Osteoblast (primary cell): ENCODE data around the gene COL6A2. TPM values are rescaled to one million over a fixed set of nuclear protein-coding genes. Genes with fewer than 3 reads are reported as not detected.

Source experiments
- DNase-seq: peaks from one replicate; pipeline ENCODE4 v3.0.0; 2011; ENCODE audit warnings: low spot score, mixed read lengths; ENCODE audit not compliant: insufficient read length; ENCODE audit errors: missing footprints
- H2AFZ ChIP-seq: 2 replicates; pipeline ENCODE4 v1.6.0; 2011; ENCODE audit warnings: mild to moderate bottlenecking, low read length
- H3K27ac ChIP-seq: 2 replicates; pipeline ENCODE4 v1.5.1; 2011; ENCODE audit warnings: mild to moderate bottlenecking, low read depth, low read length, moderate library complexity
- H3K27me3 ChIP-seq: 2 replicates; pipeline ENCODE4 v1.6.0; 2012; ENCODE audit warnings: mild to moderate bottlenecking, control low read depth, inconsistent platforms, low read length, moderate library complexity; ENCODE audit not compliant: insufficient read depth
- H3K36me3 ChIP-seq: 2 replicates; pipeline ENCODE4 v1.5.1; 2011; ENCODE audit warnings: mild to moderate bottlenecking, low read length, control low read depth, moderate library complexity; ENCODE audit not compliant: insufficient read depth
- H3K4me1 ChIP-seq: 2 replicates; pipeline ENCODE4 v1.5.1; 2011; ENCODE audit warnings: mild to moderate bottlenecking, low read length, control low read depth, moderate library complexity; ENCODE audit not compliant: insufficient read depth
- H3K4me2 ChIP-seq: 2 replicates; pipeline ENCODE4 v1.6.0; 2011; ENCODE audit warnings: mild to moderate bottlenecking, low read length; ENCODE audit not compliant: insufficient read depth
- H3K4me3 ChIP-seq: fragments of 200-600 bp; sonication (generic); 3 replicates; pipeline ENCODE4 v1.5.1; 2012; ENCODE audit warnings: mild to moderate bottlenecking, low read length, inconsistent platforms; ENCODE audit not compliant: insufficient read depth
- H3K79me2 ChIP-seq: 2 replicates; pipeline ENCODE4 v1.6.0; 2012; ENCODE audit warnings: mild to moderate bottlenecking, low read length, control low read depth, inconsistent platforms; ENCODE audit not compliant: insufficient read depth
- H3K9me3 ChIP-seq: 2 replicates; pipeline ENCODE4 v1.5.1; 2011; ENCODE audit warnings: low read depth, low read length, control low read depth
- H4K20me1 ChIP-seq: 2 replicates; pipeline ENCODE4 v1.6.0; 2012; ENCODE audit warnings: mild to moderate bottlenecking, low read length, control low read depth; ENCODE audit not compliant: insufficient read depth
- CTCF ChIP-seq: IDR thresholded peaks from 2 replicates; pipeline ENCODE4 v1.5.1; 2011; ENCODE audit warnings: mild to moderate bottlenecking, low read depth, low read length, moderate library complexity; ENCODE audit errors: extremely low read depth
- total RNA-seq: library from RNA; depleted of rRNA; stranded (reverse); fragments of >200 nt; gene quantifications from 2 replicates; pipeline ENCODE4 v1.2.3, GENCODE V29; 2012

COL6A2 gene
- total RNA-seq, 1 donor, result 1,265 TPM

GRCh38 chr21:46061518-46061917, 36.4 kb upstream of the COL6A2 start:
- H3K4me3 ChIP-seq, result no peak overlapping the region
- H3K4me2 ChIP-seq, result no peak overlapping the region
- DNase-seq, result peak; percentile 58
- peak overlapping the region; percentile 99 for H3K27ac ChIP-seq
- no peaks in the 10 kb centered on the region for H3K79me2 ChIP-seq
- H4K20me1 ChIP-seq, result no peaks in the 10 kb centered on the region
- TF ChIP-seq CTCF, result no peak
- no peaks in the 10 kb centered on the region for H3K9me3 ChIP-seq
- H3K36me3 ChIP-seq, result no peaks in the 10 kb centered on the region
- H3K4me1 ChIP-seq, result peaks cover 52% of the 10 kb centered on the region
- no peak overlapping the region for H2AFZ ChIP-seq
- no peaks in the 10 kb centered on the region for H3K27me3 ChIP-seq

- Histone ChIP-seq H3K4me3 (no peak overlapping the region), H3K27me3 (no peaks in the 10 kb centered on the region), H3K4me2 (no peak overlapping the region), H4K20me1 (no peaks in the 10 kb centered on the region), H3K36me3 (no peaks in the 10 kb centered on the region), H2AFZ (no peak overlapping the region), H3K9me3 (no peaks in the 10 kb centered on the region), H3K27ac (peak overlapping the region; percentile 99), H3K79me2 (no peaks in the 10 kb centered on the region), H3K4me1 (peaks cover 52% of the 10 kb centered on the region)
- DNase-seq, result no peak
- TF ChIP-seq CTCF, result no peak
Observed at GRCh38 chr21:46061950-46062349, 36.0 kb upstream of the COL6A2 start.

- no peak for TF ChIP-seq CTCF
- no peak overlapping the region for H2AFZ ChIP-seq
- no peak overlapping the region for H3K4me3 ChIP-seq
- H3K79me2 ChIP-seq, result no peaks in the 10 kb centered on the region
- H3K4me2 ChIP-seq, result no peak overlapping the region
- no peaks in the 10 kb centered on the region for H3K9me3 ChIP-seq
- H3K4me1 ChIP-seq, result peaks cover 52% of the 10 kb centered on the region
- H4K20me1 ChIP-seq, result no peaks in the 10 kb centered on the region
- H3K36me3 ChIP-seq, result no peaks in the 10 kb centered on the region
- peak overlapping the region; percentile 99 for H3K27ac ChIP-seq
- H3K27me3 ChIP-seq, result no peaks in the 10 kb centered on the region
- DNase-seq, result peak; percentile 22
Observed at GRCh38 chr21:46062471-46063211, 35.3 kb upstream of the COL6A2 start.

GRCh38 chr21:46063227-46063626, 34.7 kb upstream of the COL6A2 start:
- no peak overlapping the region for H3K4me3 ChIP-seq
- DNase-seq, result no peak
- no peak overlapping the region for H3K4me2 ChIP-seq
- no peak overlapping the region for H2AFZ ChIP-seq
- H3K27me3 ChIP-seq, result no peaks in the 10 kb centered on the region
- H4K20me1 ChIP-seq, result no peaks in the 10 kb centered on the region
- no peak for TF ChIP-seq CTCF
- H3K27ac ChIP-seq, result peak overlapping the region; percentile 99
- H3K79me2 ChIP-seq, result no peaks in the 10 kb centered on the region
- no peaks in the 10 kb centered on the region for H3K9me3 ChIP-seq
- no peaks in the 10 kb centered on the region for H3K36me3 ChIP-seq
- peaks cover 52% of the 10 kb centered on the region for H3K4me1 ChIP-seq
